Pancreas (tissue), 10 donors: ENCODE results near the gene TNFAIP3. TPM values are rescaled to one million over a fixed set of nuclear protein-coding genes. Genes with fewer than 3 reads are reported as not detected.
A peak's percentile ranks its signal among the peaks of the same experiment; 100 is the strongest.

Experiments used
- ATAC-seq, 4 donors: fragments of 200-7000 bp; cut with Tn5 transposase; one replicate each; pipeline versions ENCODE4 v1.8.0 to v1.9.1; 2020; ENCODE audit warnings: mild to moderate bottlenecking in 4 of 4, moderate library complexity in 4 of 4
- DNase-seq, 6 donors: peaks; one replicate each; pipeline ENCODE4 v3.0.0-alpha.2; 2020
- FAIRE-seq: peaks from 2 replicates; lab custom pipeline; 2012; peaks lifted over from hg19 to GRCh38; lab: Jason Lieb, UNC
- H3K27ac ChIP-seq, 4 donors: fragments of 200-600 bp; sonication (generic); 1 replicate in 3 of 4; 2 replicates in 1 of 4; pipeline versions ENCODE4 v1.5.0 to v1.8.0; 2020
- H3K27me3 ChIP-seq, 4 donors: fragments of 200-600 bp; one replicate each; pipeline ENCODE4 v1.8.0; 2021
- H3K36me3 ChIP-seq, 3 donors: fragments of 200-600 bp; sonication (generic) in 1 of 3; one replicate each; pipeline versions ENCODE4 v1.5.0 to v1.8.0; 2020 to 2021
- H3K4me1 ChIP-seq, 3 donors: fragments of 200-600 bp; one replicate each; pipeline ENCODE4 v1.8.0; 2021
- H3K4me3 ChIP-seq, 4 donors: fragments of 200-600 bp; sonication (generic) in 2 of 4; one replicate each; pipeline versions ENCODE4 v1.5.0 to v1.8.0; 2020 to 2021
- H3K9me3 ChIP-seq, 4 donors: fragments of 200-600 bp; one replicate each; pipeline ENCODE4 v1.8.0; 2021
- WGBS, 2 donors: extraction: QIAGEN DNeasy Blood & Tissue Kit; methylation state at CpG; one replicate each; pipeline ENCODE4 v1.1.7; 2013; 5-methylcytosine and 5-hydroxymethylcytosine counted together
- intact Hi-C, 3 donors: fragments of 100-400 bp; cut with DNase I; formaldehyde crosslinking; loops; one replicate each; pipeline versions ENCODE4 v1.11.1 to v1.14.2; 2022
- polyA plus RNA-seq, 2 donors: library from polyadenylated mRNA; stranded (reverse); fragments of 200-250 nt; gene quantifications; one replicate each; pipeline ENCODE4 v1.2.3, GENCODE V29; 2013
- total RNA-seq, 6 donors: library from RNA; stranded (reverse); fragmentation: NEBNext Ultra II Directional in 4 of 6; extraction: Animal tissue kit (Norgen Biotek cat#: 25700) in 4 of 6; gene quantifications; one replicate each; pipeline versions ENCODE4 v1.2.1 to v1.2.4, GENCODE V29; 2021 to 2023
- TF ChIP-seq, protein P1 (sequence below), 4 donors: fragments of 200-600 bp; sonication (generic) in 3 of 4; IDR thresholded peaks; one replicate each; pipeline versions ENCODE4 v1.5.0 to v1.8.0; 2021; ENCODE audit warnings: antibody characterized with exemption in 4 of 4
- donor health status: healthy with polysubstance abuse.
- donor health status: DM: no; HTN: no; CAD: no; lungs with moderate emphysema.
- donor health status: DM: no; HTN: no; CAD: no.
- donor health status: control.
- donor health status: control.
- donor health status: Bipolar disorder and iron deficiency.
- donor health status: DM: yes; HTN: yes; CAD: no.
- donor health status: DM: no; HTN: no; CAD: no.
- donor health status: DM: no; HTN: no; CAD: no.
- donor health status: DM: yes; HTN: yes; CAD: no.

TNFAIP3 gene
- total RNA-seq (10 to 100 TPM in 5 of 6 donors, 1 to 10 TPM in 1; 9.3 to 59.2 (median 13.5) TPM), polyA plus RNA-seq (10 to 100 TPM; 13.9 to 14.5 TPM)

GRCh38 chr6:137866914-137867684, at the start of gene TNFAIP3:
TNFAIP3 (plus strand) TSS chr6:137867259; CDS start chr6:137871228, 3,969 bp downstream.
- Histone ChIP-seq H3K4me1 (peaks cover 0 to 17% (median 0%) of the 10 kb centered on the region in 3 donors), H3K27ac (peak within 1 kb of the TSS; percentile 90 to 97 (median 93)), H3K27me3 (no peaks in the 10 kb centered on the region), H3K4me3 (peak within 1 kb of the TSS; percentile 61 to 93 (median 88)), H3K9me3 (no peaks in the 10 kb centered on the region), H3K36me3 (peaks cover 0 to 5% (median 0%) of the 10 kb centered on the region in 3 donors)
- WGBS, 2 donors, result 0 to 1% methylated on average over 85 to 87 of the region's 87 CpGs
- intact Hi-C loops, result loop anchor here in 1 of 3 donors (5.0 to 10.0 kb wide), 2 partner anchors 78 to 160 kb away; no protein-coding TSS in a partner anchor
- FAIRE-seq (no peak), ATAC-seq (peak; percentile 85 to 91 (median 88)), DNase-seq (peak; percentile 92 to 96 (median 94))
- TF ChIP-seq, protein P1, sequence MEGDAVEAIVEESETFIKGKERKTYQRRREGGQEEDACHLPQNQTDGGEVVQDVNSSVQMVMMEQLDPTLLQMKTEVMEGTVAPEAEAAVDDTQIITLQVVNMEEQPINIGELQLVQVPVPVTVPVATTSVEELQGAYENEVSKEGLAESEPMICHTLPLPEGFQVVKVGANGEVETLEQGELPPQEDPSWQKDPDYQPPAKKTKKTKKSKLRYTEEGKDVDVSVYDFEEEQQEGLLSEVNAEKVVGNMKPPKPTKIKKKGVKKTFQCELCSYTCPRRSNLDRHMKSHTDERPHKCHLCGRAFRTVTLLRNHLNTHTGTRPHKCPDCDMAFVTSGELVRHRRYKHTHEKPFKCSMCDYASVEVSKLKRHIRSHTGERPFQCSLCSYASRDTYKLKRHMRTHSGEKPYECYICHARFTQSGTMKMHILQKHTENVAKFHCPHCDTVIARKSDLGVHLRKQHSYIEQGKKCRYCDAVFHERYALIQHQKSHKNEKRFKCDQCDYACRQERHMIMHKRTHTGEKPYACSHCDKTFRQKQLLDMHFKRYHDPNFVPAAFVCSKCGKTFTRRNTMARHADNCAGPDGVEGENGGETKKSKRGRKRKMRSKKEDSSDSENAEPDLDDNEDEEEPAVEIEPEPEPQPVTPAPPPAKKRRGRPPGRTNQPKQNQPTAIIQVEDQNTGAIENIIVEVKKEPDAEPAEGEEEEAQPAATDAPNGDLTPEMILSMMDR (IDR thresholded peaks at IDR 0.05), result peak; percentile 70 to 87 (median 80)

GRCh38 chr6:137818440-137818839, 48.6 kb upstream of the TNFAIP3 start:
- Histone ChIP-seq H3K9me3 (no peaks in the 10 kb centered on the region), H3K27ac (no peak overlapping the region), H3K4me3 (no peak overlapping the region), H3K27me3 (no peaks in the 10 kb centered on the region), H3K4me1 (no peaks in the 10 kb centered on the region), H3K36me3 (no peaks in the 10 kb centered on the region)
- 78 to 89% methylated on average over 3 of the region's 3 CpGs for WGBS, 2 donors
- ATAC-seq, result no peak
- DNase-seq, result no peak
- TF ChIP-seq, protein P1 (IDR thresholded peaks at IDR 0.05), result no peak
- intact Hi-C loops, result no loop called here
- no peak for FAIRE-seq

DNA sequence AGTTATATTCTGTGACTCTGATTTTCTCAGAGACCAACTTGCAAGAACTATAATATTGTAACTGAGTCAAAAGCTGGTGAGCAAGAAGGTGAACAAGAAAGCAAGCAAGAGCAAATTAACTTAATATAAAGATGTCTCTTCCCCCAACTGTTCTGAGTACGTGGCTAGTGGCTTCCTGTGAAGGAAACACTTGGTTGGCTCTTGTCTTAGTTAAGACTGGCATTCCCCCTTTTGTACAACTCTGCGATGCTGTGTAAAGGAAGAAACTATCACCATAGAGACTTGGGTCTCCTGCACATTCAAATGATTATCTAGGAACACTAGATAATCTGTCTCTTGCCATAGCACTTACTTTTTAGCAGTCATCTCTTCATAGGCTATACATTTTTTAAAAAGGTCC, 47.3 kb upstream of the TNFAIP3 start:
- TF ChIP-seq, protein P1 (IDR thresholded peaks at IDR 0.05), result no peak

DNA sequence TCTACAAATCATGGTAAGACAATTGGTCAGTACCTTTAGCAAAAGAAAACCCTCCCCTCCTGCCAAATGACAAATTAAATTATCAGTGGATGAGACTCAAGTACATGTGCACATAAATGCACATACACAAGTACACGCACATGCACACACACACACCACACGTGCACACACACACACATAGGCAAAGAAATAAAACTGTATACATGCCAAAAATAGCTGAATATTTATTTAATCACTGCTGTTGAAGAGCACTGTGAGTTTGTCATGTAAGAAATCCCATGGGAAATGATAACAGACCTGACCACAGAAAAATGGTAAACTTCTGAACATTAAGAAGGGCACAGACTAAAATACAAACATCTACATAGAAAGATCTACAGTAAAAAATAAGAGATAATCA, 46.6 kb upstream of the TNFAIP3 start:
- TF ChIP-seq, protein P1 (IDR thresholded peaks at IDR 0.05), result no peak
- no peaks in the 10 kb centered on the region for H3K9me3 ChIP-seq
- H3K27me3 ChIP-seq, result no peaks in the 10 kb centered on the region
- no peaks in the 10 kb centered on the region for H3K4me1 ChIP-seq
- H3K27ac ChIP-seq, result no peak overlapping the region
- intact Hi-C loops, result no loop called here
- no peak for FAIRE-seq
- WGBS, 2 donors, result 72 to 76% methylated on average over 2 of the region's 2 CpGs
- no peaks in the 10 kb centered on the region for H3K36me3 ChIP-seq
- DNase-seq, result no peak
- ATAC-seq, result no peak
- H3K4me3 ChIP-seq, result no peak overlapping the region

More for the DNA sequence above, 47.3 kb upstream of the TNFAIP3 start:
- intact Hi-C loops, result no loop called here
- no peak for FAIRE-seq
- DNase-seq, result no peak
- no peaks in the 10 kb centered on the region for H3K4me1 ChIP-seq
- H3K27me3 ChIP-seq, result no peaks in the 10 kb centered on the region
- no peak overlapping the region for H3K4me3 ChIP-seq
- no peaks in the 10 kb centered on the region for H3K9me3 ChIP-seq
- no peak overlapping the region for H3K27ac ChIP-seq
- 74 to 78% methylated on average over 2 of the region's 2 CpGs for WGBS, 2 donors
- ATAC-seq, result no peak
- H3K36me3 ChIP-seq, result no peaks in the 10 kb centered on the region

DNA sequence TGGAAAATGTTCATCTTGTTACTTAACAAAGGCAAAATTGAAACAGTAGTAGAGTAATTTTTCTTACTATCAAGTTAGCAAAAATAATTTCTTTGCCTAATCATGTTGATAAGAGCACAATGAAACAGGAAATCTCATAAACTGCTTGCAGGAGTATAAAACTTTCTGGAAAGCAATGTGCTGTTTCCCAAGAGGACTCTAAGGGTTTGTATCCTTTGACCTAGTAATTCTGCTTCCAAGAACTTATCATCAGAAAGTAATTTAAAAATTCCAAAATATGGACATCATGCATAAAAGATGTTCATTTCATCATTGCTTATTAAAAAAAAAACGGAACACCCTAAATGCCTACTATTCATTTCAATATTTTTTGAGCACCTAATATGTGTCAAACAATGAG, 46.1 kb upstream of the TNFAIP3 start:
- Histone ChIP-seq H3K4me1 (no peaks in the 10 kb centered on the region), H3K27ac (no peak overlapping the region), H3K9me3 (no peaks in the 10 kb centered on the region), H3K4me3 (no peak overlapping the region), H3K27me3 (no peaks in the 10 kb centered on the region), H3K36me3 (no peaks in the 10 kb centered on the region)
- intact Hi-C loops, result no loop called here
- DNase-seq (no peak), ATAC-seq (peak in 1 of 4 donors; percentile 29), FAIRE-seq (no peak)
- 73 to 82% methylated on average over 1 of the region's 1 CpG for WGBS, 2 donors
- TF ChIP-seq, protein P1 (IDR thresholded peaks at IDR 0.05), result no peak
